SU-DHL-6 (cell line): Measurements from ENCODE around the gene FAM78B.

ENCODE experiments used
- H2AFZ ChIP-seq: fragments of 200-600 bp; sonication (generic); 2 replicates; pipeline ENCODE4 v1.6.1; 2014; ENCODE audit warnings: low read depth, mild to moderate bottlenecking, moderate library complexity, mixed read lengths, antibody characterized with exemption, low read length; ENCODE audit not compliant: severe bottlenecking
- H3F3A ChIP-seq: fragments of 200-600 bp; shearing (Covaris generic); 2 replicates; pipeline ENCODE4 v1.6.0; 2016; ENCODE audit warnings: antibody characterized with exemption, mild to moderate bottlenecking; ENCODE audit not compliant: insufficient read depth
- H3K27ac ChIP-seq: fragments of 200-600 bp; sonication (generic); 2 replicates; pipeline ENCODE4 v1.5.1; 2016; ENCODE audit warnings: low read depth, mild to moderate bottlenecking, low read length, moderate library complexity, mixed read lengths
- H3K27me3 ChIP-seq: fragments of 200-600 bp; sonication (generic), shearing (Covaris generic); 2 replicates; pipeline ENCODE4 v1.6.0; 2014; ENCODE audit warnings: mild to moderate bottlenecking, low read length
- H3K36me3 ChIP-seq: fragments of 200-600 bp; sonication (generic); 2 replicates; pipeline ENCODE4 v1.6.1; 2014; ENCODE audit warnings: mild to moderate bottlenecking, low read length, mixed read lengths
- H3K4me2 ChIP-seq: fragments of 300-600, 200-600 bp; shearing (Covaris generic), sonication (generic); 2 replicates; pipeline ENCODE4 v1.6.0; 2014; ENCODE audit warnings: low read length, low read depth, mild to moderate bottlenecking; ENCODE audit not compliant: poor library complexity, severe bottlenecking
- H3K4me3 ChIP-seq: fragments of 200-600 bp; sonication (generic); 2 replicates; pipeline ENCODE4 v1.5.1; 2014; ENCODE audit warnings: antibody characterized with exemption, low read length, mild to moderate bottlenecking, mixed read lengths; ENCODE audit not compliant: insufficient read depth, poor library complexity, severe bottlenecking
- H3K79me2 ChIP-seq: fragments of 200-600 bp; sonication (generic); 2 replicates; pipeline ENCODE4 v1.6.1; 2014; ENCODE audit warnings: mild to moderate bottlenecking, low read length, moderate library complexity; ENCODE audit not compliant: insufficient read depth
- H3K9ac ChIP-seq: fragments of 200-600 bp; sonication (generic); 2 replicates; pipeline ENCODE4 v1.7.0; 2014; ENCODE audit warnings: mild to moderate bottlenecking, low read length
- H3K9me2 ChIP-seq: fragments of 200-600 bp; sonication (generic); replicated peaks from 2 replicates; pipeline ENCODE4 v1.6.1; 2014; ENCODE audit warnings: low read length; ENCODE audit not compliant: insufficient read depth
- H3K9me3 ChIP-seq: fragments of 200-600 bp; sonication (generic); 2 replicates; pipeline ENCODE4 v1.6.1; 2014; ENCODE audit warnings: low read length, mixed read lengths; ENCODE audit not compliant: insufficient read depth
- H4K20me1 ChIP-seq: fragments of 200-600 bp; sonication (generic); 2 replicates; pipeline ENCODE4 v1.6.1; 2014; ENCODE audit warnings: low read depth, mild to moderate bottlenecking, antibody characterized with exemption, low read length, moderate library complexity, mixed read lengths
- EZH2phosphoT487 ChIP-seq: fragments of 200-600 bp; sonication (generic), shearing (Covaris generic); conservative IDR thresholded peaks from 2 replicates; pipeline ENCODE4 v1.6.1; 2018; ENCODE audit warnings: mild to moderate bottlenecking, antibody characterized with exemption, low read length, moderate library complexity, mixed read lengths
- TF ChIP-seq, protein P1 (sequence below): fragments of 200-600 bp; sonication (generic); IDR thresholded peaks from one replicate; pipeline ENCODE4 v1.5.1; 2017; ENCODE audit warnings: antibody characterized with exemption, mild to moderate bottlenecking, low read length, moderate library complexity; ENCODE audit not compliant: insufficient read depth, poor library complexity, severe bottlenecking

Gene FAM78B

DNA sequence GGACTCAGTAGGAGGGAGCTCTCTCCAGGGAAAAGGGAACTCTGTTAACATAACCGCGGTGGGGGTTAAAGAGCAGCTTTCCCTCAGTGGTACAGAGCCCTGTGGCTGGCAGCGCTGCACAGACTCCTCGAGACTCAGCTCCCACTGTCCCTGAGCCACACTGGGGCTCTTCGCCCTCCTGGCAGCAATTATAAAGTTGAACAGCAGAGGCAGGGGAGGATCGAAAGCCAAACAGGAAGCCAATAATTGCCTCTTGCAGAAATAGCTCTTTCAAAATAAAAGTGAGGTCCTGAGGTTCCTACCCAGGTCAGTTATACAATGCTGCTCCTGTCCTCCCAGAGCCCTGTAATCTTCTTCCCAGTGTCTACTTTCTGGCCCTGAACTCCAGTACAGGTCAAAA lies 77.0 kb downstream of the FAM78B start:
- H3K9me3 ChIP-seq: no peaks in the 10 kb centered on the region
- no peak for TF ChIP-seq EZH2phosphoT487
- TF ChIP-seq, protein P1, sequence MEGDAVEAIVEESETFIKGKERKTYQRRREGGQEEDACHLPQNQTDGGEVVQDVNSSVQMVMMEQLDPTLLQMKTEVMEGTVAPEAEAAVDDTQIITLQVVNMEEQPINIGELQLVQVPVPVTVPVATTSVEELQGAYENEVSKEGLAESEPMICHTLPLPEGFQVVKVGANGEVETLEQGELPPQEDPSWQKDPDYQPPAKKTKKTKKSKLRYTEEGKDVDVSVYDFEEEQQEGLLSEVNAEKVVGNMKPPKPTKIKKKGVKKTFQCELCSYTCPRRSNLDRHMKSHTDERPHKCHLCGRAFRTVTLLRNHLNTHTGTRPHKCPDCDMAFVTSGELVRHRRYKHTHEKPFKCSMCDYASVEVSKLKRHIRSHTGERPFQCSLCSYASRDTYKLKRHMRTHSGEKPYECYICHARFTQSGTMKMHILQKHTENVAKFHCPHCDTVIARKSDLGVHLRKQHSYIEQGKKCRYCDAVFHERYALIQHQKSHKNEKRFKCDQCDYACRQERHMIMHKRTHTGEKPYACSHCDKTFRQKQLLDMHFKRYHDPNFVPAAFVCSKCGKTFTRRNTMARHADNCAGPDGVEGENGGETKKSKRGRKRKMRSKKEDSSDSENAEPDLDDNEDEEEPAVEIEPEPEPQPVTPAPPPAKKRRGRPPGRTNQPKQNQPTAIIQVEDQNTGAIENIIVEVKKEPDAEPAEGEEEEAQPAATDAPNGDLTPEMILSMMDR: no peak
- no peaks in the 10 kb centered on the region for H3F3A ChIP-seq
- no peak overlapping the region for H3K4me3 ChIP-seq
- H4K20me1 ChIP-seq: no peaks in the 10 kb centered on the region
- no peak overlapping the region for H2AFZ ChIP-seq
- H3K27me3 ChIP-seq: no peaks in the 10 kb centered on the region
- H3K36me3 ChIP-seq: no peaks in the 10 kb centered on the region
- H3K4me2 ChIP-seq: no peak overlapping the region
- H3K9me2 ChIP-seq: no peaks in the 10 kb centered on the region
- H3K9ac ChIP-seq: no peak overlapping the region
- H3K27ac ChIP-seq: no peak overlapping the region
- H3K79me2 ChIP-seq: no peaks in the 10 kb centered on the region

DNA sequence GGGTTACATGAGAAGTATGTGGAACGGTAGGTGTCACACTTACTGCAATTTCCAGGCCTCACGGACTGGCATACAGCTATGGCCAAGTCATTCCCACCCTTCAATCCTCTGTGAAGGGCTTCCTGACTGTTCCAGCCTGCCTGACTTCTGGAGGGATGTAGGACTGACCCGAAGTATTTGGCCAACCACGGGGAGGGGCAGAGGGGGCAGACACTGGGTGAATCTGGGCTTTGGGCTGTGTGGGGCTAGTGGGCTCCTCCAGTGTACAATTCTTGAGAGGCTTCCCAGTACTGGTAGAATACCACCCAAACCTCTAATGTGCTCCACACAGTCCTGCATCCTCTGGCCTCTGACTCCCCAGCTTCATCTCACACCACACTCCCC lies 78.2 kb downstream of the FAM78B start:
- Histone ChIP-seq H3K79me2 (no peaks in the 10 kb centered on the region), H3K9me3 (no peaks in the 10 kb centered on the region), H3K27ac (no peak overlapping the region), H3K4me2 (no peak overlapping the region), H3F3A (no peaks in the 10 kb centered on the region), H3K4me3 (no peak overlapping the region), H4K20me1 (no peaks in the 10 kb centered on the region), H3K27me3 (no peaks in the 10 kb centered on the region), H3K9me2 (no peaks in the 10 kb centered on the region), H2AFZ (no peak overlapping the region), H3K36me3 (no peaks in the 10 kb centered on the region), H3K9ac (no peak overlapping the region)
- no peak for TF ChIP-seq EZH2phosphoT487
- TF ChIP-seq, protein P1: no peak

DNA sequence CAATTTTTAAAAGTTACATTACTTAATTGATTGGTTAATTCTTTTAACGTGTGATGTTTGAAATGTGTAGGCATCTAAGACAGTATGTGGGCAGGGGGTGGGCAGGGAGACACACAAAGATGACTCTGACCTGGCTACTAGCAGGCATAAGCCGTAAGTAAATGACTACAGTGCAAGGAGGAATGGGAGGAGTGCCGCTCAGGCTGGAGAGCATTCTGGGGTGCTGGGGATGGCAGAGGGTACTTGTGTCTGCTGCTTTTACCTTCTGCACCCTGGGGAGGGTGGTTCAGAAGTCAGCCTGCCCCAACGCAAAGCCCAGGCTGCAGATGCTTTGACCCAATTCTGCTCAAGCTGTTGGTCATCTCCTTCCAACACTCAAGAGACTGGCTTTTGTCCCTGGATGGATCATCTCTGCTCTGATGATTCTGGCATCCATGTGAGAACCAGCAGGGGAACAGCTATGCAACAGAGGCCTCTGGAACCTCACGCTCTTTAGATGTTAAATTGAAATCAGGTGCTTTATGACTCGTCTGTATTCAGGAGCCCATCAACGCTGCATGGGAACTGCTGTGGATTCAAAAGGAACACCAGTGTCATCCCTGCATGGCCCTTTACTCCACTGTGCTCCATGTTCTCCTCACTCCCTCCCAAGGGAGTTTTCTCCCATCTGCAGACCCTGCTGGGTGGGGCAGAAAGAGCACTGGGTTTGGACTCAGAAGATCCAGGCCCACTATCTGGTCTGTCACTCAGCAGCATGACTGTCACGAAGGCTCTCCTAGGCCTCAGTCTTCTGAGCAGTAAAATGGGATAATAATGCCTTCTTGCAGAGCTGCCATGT lies 78.8 kb downstream of the FAM78B start:
- H3K27me3 ChIP-seq: no peaks in the 10 kb centered on the region
- H3F3A ChIP-seq: no peaks in the 10 kb centered on the region
- no peak overlapping the region for H3K9ac ChIP-seq
- no peak overlapping the region for H3K4me2 ChIP-seq
- H4K20me1 ChIP-seq: no peaks in the 10 kb centered on the region
- no peak overlapping the region for H3K27ac ChIP-seq
- no peak overlapping the region for H3K4me3 ChIP-seq
- TF ChIP-seq EZH2phosphoT487: no peak
- TF ChIP-seq, protein P1: no peak
- no peaks in the 10 kb centered on the region for H3K79me2 ChIP-seq
- H3K9me3 ChIP-seq: no peaks in the 10 kb centered on the region
- H2AFZ ChIP-seq: no peak overlapping the region
- H3K36me3 ChIP-seq: no peaks in the 10 kb centered on the region
- no peaks in the 10 kb centered on the region for H3K9me2 ChIP-seq
